PC-3 (cell line): ENCODE measurements around the gene PAPSS1.

ENCODE experiments used
- EZH2 ChIP-seq: fragments of 300-600 bp; sonication (generic); IDR thresholded peaks from one replicate; pipeline ENCODE4 v1.6.1; 2017; ENCODE audit warnings: antibody characterized with exemption, mild to moderate bottlenecking, low read length; ENCODE audit not compliant: unreplicated experiment
- TF ChIP-seq, protein P1 (sequence below): fragments of 300-600 bp; sonication (generic); conservative IDR thresholded peaks from 2 replicates; pipeline ENCODE4 v1.5.1; 2017; ENCODE audit warnings: antibody characterized with exemption, low read depth, mild to moderate bottlenecking, low read length

DNA sequence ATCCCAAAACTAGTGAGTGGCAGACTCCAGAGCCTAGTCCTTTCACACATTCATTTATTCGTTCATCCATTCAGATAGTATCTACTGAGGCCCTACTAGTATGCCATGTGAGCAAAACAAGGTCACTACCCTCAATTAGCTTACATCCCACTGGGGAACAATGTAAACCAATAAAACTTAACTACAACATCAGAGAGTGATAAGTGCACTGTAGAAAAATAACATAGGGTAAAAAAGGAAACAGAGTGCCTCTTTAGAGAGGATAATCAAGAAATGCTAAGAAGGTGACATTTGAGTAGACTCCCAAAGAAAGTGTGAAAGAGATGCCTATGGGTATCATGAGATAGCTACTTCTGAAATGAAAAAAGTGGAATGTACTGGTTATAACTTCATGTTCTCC, 18.5 kb downstream of the PAPSS1 start:
- TF ChIP-seq, protein P1, sequence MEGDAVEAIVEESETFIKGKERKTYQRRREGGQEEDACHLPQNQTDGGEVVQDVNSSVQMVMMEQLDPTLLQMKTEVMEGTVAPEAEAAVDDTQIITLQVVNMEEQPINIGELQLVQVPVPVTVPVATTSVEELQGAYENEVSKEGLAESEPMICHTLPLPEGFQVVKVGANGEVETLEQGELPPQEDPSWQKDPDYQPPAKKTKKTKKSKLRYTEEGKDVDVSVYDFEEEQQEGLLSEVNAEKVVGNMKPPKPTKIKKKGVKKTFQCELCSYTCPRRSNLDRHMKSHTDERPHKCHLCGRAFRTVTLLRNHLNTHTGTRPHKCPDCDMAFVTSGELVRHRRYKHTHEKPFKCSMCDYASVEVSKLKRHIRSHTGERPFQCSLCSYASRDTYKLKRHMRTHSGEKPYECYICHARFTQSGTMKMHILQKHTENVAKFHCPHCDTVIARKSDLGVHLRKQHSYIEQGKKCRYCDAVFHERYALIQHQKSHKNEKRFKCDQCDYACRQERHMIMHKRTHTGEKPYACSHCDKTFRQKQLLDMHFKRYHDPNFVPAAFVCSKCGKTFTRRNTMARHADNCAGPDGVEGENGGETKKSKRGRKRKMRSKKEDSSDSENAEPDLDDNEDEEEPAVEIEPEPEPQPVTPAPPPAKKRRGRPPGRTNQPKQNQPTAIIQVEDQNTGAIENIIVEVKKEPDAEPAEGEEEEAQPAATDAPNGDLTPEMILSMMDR = no peak
- TF ChIP-seq EZH2 = no peak
